Endothelial cell of umbilical vein (primary cell): ENCODE data around the gene PCED1B.

Experiments used
- CTCF ChIP-seq, 2 donors: IDR thresholded peaks; 1 replicate in 1 of 2; 2 replicates in 1 of 2; pipeline ENCODE4 v1.5.1; 2011; ENCODE audit warnings: low read length in 2 of 2, mild to moderate bottlenecking in 2 of 2, moderate library complexity in 2 of 2, control low read depth in 1 of 2, inconsistent platforms in 1 of 2, low read depth in 1 of 2; ENCODE audit not compliant: insufficient read depth in 1 of 2; ENCODE audit errors: extremely low read depth in 1 of 2
- EZH2 ChIP-seq: IDR thresholded peaks from 2 replicates; pipeline ENCODE4 v1.6.1; 2012; ENCODE audit warnings: borderline replicate concordance, low read depth, mild to moderate bottlenecking, moderate library complexity, low read length, inconsistent platforms; ENCODE audit not compliant: severe bottlenecking
- FOS ChIP-seq: IDR thresholded peaks from 2 replicates; pipeline ENCODE4 v1.6.1; 2011; ENCODE audit warnings: mild to moderate bottlenecking, low read length, moderate library complexity, borderline replicate concordance; ENCODE audit not compliant: insufficient read depth
- GATA2 ChIP-seq: IDR thresholded peaks from 2 replicates; pipeline ENCODE4 v1.7.0; 2011; ENCODE audit warnings: low read depth, mild to moderate bottlenecking, moderate library complexity, mixed read lengths, low read length; ENCODE audit not compliant: insufficient read length, insufficient read depth
- MAX ChIP-seq: IDR thresholded peaks from 2 replicates; pipeline ENCODE4 v1.6.1; 2011; ENCODE audit not compliant: insufficient read depth, insufficient read length
- MYC ChIP-seq: IDR thresholded peaks from one replicate; pipeline ENCODE4 v1.6.1; 2011; ENCODE audit warnings: mild to moderate bottlenecking, low read depth, low read length
- POLR2A ChIP-seq: IDR thresholded peaks from 2 replicates; pipeline ENCODE4 v1.6.1; 2012; ENCODE audit warnings: low read depth, mild to moderate bottlenecking, control low read depth, low read length
- POLR2AphosphoS5 ChIP-seq: IDR thresholded peaks from 2 replicates; pipeline ENCODE4 v1.6.1; 2012; ENCODE audit warnings: low read depth, mild to moderate bottlenecking, control low read depth, low read length, moderate library complexity; ENCODE audit not compliant: insufficient read depth

- TF ChIP-seq CTCF (IDR thresholded peaks at IDR 0.05; ENCODE audit: extremely low read depth in 1 of 2, insufficient read depth in 1 of 2, low read depth in 1 of 2, low read length in 2 of 2) = no peak
- no peak for TF ChIP-seq MAX
- TF ChIP-seq MYC = no peak
- TF ChIP-seq POLR2A = no peak
- no peak for TF ChIP-seq EZH2
- no peak for TF ChIP-seq POLR2AphosphoS5
- no peak for TF ChIP-seq GATA2
- TF ChIP-seq FOS = no peak
Measured at GRCh38 chr12:47102845-47103651, 23.6 kb downstream of the PCED1B start.
